T-cell (primary cell): ENCODE results near the gene ARHGAP24. TPM values are rescaled to one million over a fixed set of nuclear protein-coding genes. Genes with fewer than 3 reads are reported as not detected.

Experiments
- ATAC-seq, 4 experiments: fragments of 200-7000 bp in 3 of 4; fragments of 150-1000 bp in 1 of 4; cut with Tn5 transposase; replicated peaks in 1 of 4; 1 replicate in 3 of 4; 2 replicates in 1 of 4; pipeline ENCODE4 v1.10.0; 2021; ENCODE audit warnings: moderate library complexity in 3 of 4, mild to moderate bottlenecking in 2 of 4, moderate number of reproducible peaks in 1 of 4
- CTCF ChIA-PET, 2 donors: fragments of 300-600 bp; sonication (Branson Sonifier 250); formaldehyde crosslinking; loops; one replicate each; lab custom pipeline; 2022; ENCODE audit warnings: antibody characterized with exemption in 2 of 2; lab: Charles Lee
- POLR2A ChIA-PET, 2 donors: fragments of 300-600 bp; sonication (Branson Sonifier 250); formaldehyde crosslinking; loops; one replicate each; lab custom pipeline; 2022; ENCODE audit warnings: antibody characterized with exemption in 2 of 2; lab: Charles Lee
- DNase-seq, 35 experiments: peaks; one replicate each; pipeline versions ENCODE4 v3.0.0 to v3.0.0-alpha.2; 2013 to 2023
- H3K27ac ChIP-seq: one replicate; pipeline ENCODE4 v1.5.1; 2013; ENCODE audit warnings: low read length
- H3K27me3 ChIP-seq, 2 experiments: replicated peaks in 1 of 2; 1 replicate in 1 of 2; 2 replicates in 1 of 2; pipeline versions ENCODE4 v1.6.1 to v1.7.0; 2013; ENCODE audit warnings: low read length in 1 of 2, mixed read lengths in 1 of 2; ENCODE audit not compliant: control insufficient read depth in 2 of 2, insufficient read depth in 2 of 2; ENCODE audit errors: extremely low read depth in 1 of 2
- H3K36me3 ChIP-seq, 2 donors: 1 replicate in 1 of 2; 2 replicates in 1 of 2; pipeline versions ENCODE4 v1.6.1 to v1.7.0; 2013; ENCODE audit warnings: low read length in 1 of 2; ENCODE audit not compliant: control insufficient read depth in 2 of 2, insufficient read depth in 1 of 2; ENCODE audit errors: extremely low read depth in 1 of 2
- H3K4me1 ChIP-seq, 2 experiments: 1 replicate in 1 of 2; 2 replicates in 1 of 2; pipeline versions ENCODE4 v1.6.1 to v1.7.0; 2013; ENCODE audit warnings: low read length in 2 of 2, mixed read lengths in 1 of 2; ENCODE audit not compliant: insufficient read depth in 2 of 2, control insufficient read depth in 1 of 2; ENCODE audit errors: extremely low read depth in 1 of 2
- H3K4me3 ChIP-seq, 2 donors: 1 replicate in 1 of 2; 2 replicates in 1 of 2; pipeline versions ENCODE4 v1.5.1 to v1.7.0; 2013; ENCODE audit warnings: mild to moderate bottlenecking in 2 of 2, low read length in 1 of 2, moderate library complexity in 1 of 2; ENCODE audit not compliant: control insufficient read depth in 1 of 2; ENCODE audit errors: extremely low read depth in 1 of 2
- H3K9me3 ChIP-seq: 2 replicates; pipeline ENCODE4 v1.7.0; 2013
- H3K27ac Mint-ChIP-seq, 2 donors: one replicate each; pipeline ENCODE4 v1.8.0; 2020 to 2021; ENCODE audit warnings: mild to moderate bottlenecking in 2 of 2, mixed read lengths in 2 of 2
- H3K27me3 Mint-ChIP-seq, 2 donors: one replicate each; pipeline ENCODE4 v1.8.0; 2021 to 2022; ENCODE audit warnings: mixed read lengths in 2 of 2
- H3K36me3 Mint-ChIP-seq: one replicate; pipeline ENCODE4 v1.8.0; 2021; ENCODE audit warnings: mixed read lengths
- H3K4me1 Mint-ChIP-seq, 3 donors: one replicate each; pipeline ENCODE4 v1.8.0; 2020 to 2022; ENCODE audit warnings: mixed read lengths in 3 of 3, mild to moderate bottlenecking in 1 of 3
- H3K4me3 Mint-ChIP-seq, 3 donors: one replicate each; pipeline ENCODE4 v1.8.0; 2020 to 2022; ENCODE audit warnings: mild to moderate bottlenecking in 3 of 3, mixed read lengths in 3 of 3, moderate library complexity in 3 of 3
- H3K9me3 Mint-ChIP-seq, 3 donors: one replicate each; pipeline ENCODE4 v1.8.0; 2020 to 2022; ENCODE audit warnings: mixed read lengths in 3 of 3
- WGBS: methylation state at CpG from one replicate; pipeline ENCODE4 v1.1.5; 2013; ENCODE audit warnings: missing lambda C conversion rate; ENCODE audit not compliant: insufficient coverage; 5-methylcytosine and 5-hydroxymethylcytosine counted together
- total RNA-seq, 35 experiments: library from RNA in 6 of 35; stranded (reverse) in 6 of 35; fragments of 120-200 nt in 1 of 35; gene quantifications; one replicate each; pipeline versions ENCODE4 v1.2.1 to v1.2.4 and lab custom pipeline; 2013 to 2026

Gene ARHGAP24
- total RNA-seq, 5 donors from 2014 or later (not counting 1 experiment from before 2014, with no cell fraction given), result 0.45 to 2.7 (median 1.8) TPM

GRCh38 chr4:85784348-85784747 lies 309.4 kb downstream of the ARHGAP24 start:
- Histone ChIP-seq H3K27me3 (no peaks in the 10 kb centered on the region), H3K4me1 (no peaks in the 10 kb centered on the region), H3K4me3 (no peak overlapping the region), H3K27ac (no peak overlapping the region), H3K9me3 (no peaks in the 10 kb centered on the region), H3K36me3 (no peaks in the 10 kb centered on the region)
- H3K4me3 Mint-ChIP-seq, result no peak overlapping the region
- ATAC-seq (no peak), DNase-seq (no peak)
- no peaks in the 10 kb centered on the region for H3K36me3 Mint-ChIP-seq
- no peak overlapping the region for H3K27ac Mint-ChIP-seq
- ChIA-PET POLR2A (interaction anchor here in 1 of 2 donors (0.7 kb wide), 1 partner anchor 12 kb away, joined by 5 read pairs; no protein-coding TSS in a partner anchor), CTCF (no interaction called here)
- WGBS, result 80% methylated on average over 3 of the region's 3 CpGs
- no peaks in the 10 kb centered on the region for H3K27me3 Mint-ChIP-seq
- peaks cover 2 to 5% (median 4%) of the 10 kb centered on the region in 3 donors for H3K9me3 Mint-ChIP-seq
- no peaks in the 10 kb centered on the region for H3K4me1 Mint-ChIP-seq

DNA sequence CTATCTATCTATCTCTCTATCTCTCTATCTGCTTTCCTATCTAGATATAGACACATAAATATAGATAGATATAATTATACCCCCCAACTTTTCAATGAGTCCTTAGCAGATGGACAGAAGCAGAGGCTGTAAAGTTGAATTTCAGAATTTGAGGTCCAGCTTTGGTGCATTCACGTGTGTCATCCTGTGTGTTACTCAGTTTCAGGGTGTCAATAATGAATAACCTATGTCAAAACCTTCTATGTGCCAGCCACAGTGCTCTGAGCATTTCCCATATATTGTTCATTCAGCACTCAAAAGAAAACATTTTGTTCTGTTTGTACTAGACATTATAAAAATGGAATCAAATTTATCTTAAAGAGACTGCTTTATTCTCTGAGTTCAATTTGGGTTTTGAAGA lies 310.0 kb downstream of the ARHGAP24 start:
- ATAC-seq (no peak), DNase-seq (no peak)
- Histone ChIP-seq H3K9me3 (no peaks in the 10 kb centered on the region), H3K36me3 (no peaks in the 10 kb centered on the region), H3K27ac (no peak overlapping the region), H3K4me1 (no peaks in the 10 kb centered on the region), H3K27me3 (no peaks in the 10 kb centered on the region), H3K4me3 (no peak overlapping the region)
- peaks cover 2 to 5% (median 4%) of the 10 kb centered on the region in 3 donors for H3K9me3 Mint-ChIP-seq
- H3K36me3 Mint-ChIP-seq, result no peaks in the 10 kb centered on the region
- H3K27ac Mint-ChIP-seq, result no peak overlapping the region
- H3K4me3 Mint-ChIP-seq, result no peak overlapping the region
- CTCF ChIA-PET, result no interaction called here
- POLR2A ChIA-PET, result no interaction called here
- WGBS, result 83% methylated on average over 1 of the region's 1 CpG
- H3K4me1 Mint-ChIP-seq, result no peaks in the 10 kb centered on the region
- no peaks in the 10 kb centered on the region for H3K27me3 Mint-ChIP-seq

DNA sequence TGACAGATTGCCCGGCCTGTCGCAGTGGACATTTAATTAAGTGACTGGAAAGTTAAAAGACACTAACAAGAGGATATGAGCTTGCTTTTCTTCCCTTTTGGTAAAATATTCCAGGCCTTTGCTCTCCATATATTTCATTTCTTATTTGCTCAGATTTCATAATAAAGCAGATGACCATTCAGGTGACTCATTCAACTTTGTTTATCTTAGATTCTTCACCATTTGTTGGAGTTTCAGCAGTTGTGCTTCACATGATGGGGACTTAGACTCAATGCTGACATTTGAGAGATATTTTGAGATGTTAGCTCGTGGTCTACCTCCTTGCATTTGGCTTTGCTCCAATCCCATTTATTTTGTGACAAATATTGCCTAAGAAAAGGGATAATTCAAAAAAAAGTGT lies 312.2 kb downstream of the ARHGAP24 start:
- no peak overlapping the region for H3K27ac Mint-ChIP-seq
- no peaks in the 10 kb centered on the region for H3K36me3 ChIP-seq
- WGBS, result 20% methylated on average over 1 of the region's 3 CpGs
- no peaks in the 10 kb centered on the region for H3K27me3 Mint-ChIP-seq
- H3K4me1 ChIP-seq, result no peaks in the 10 kb centered on the region
- H3K4me3 ChIP-seq, result no peak overlapping the region
- no peaks in the 10 kb centered on the region for H3K4me1 Mint-ChIP-seq
- no peaks in the 10 kb centered on the region for H3K9me3 ChIP-seq
- peaks cover 2 to 8% (median 5%) of the 10 kb centered on the region in 3 donors for H3K9me3 Mint-ChIP-seq
- ATAC-seq (no peak), DNase-seq (no peak)
- CTCF ChIA-PET, result no interaction called here
- no peaks in the 10 kb centered on the region for H3K36me3 Mint-ChIP-seq
- no peak overlapping the region for H3K27ac ChIP-seq
- no peak overlapping the region for H3K4me3 Mint-ChIP-seq
- no peaks in the 10 kb centered on the region for H3K27me3 ChIP-seq
- POLR2A ChIA-PET, result no interaction called here

- H3K36me3 Mint-ChIP-seq, result no peaks in the 10 kb centered on the region
- Histone ChIP-seq H3K36me3 (no peaks in the 10 kb centered on the region), H3K27me3 (no peaks in the 10 kb centered on the region), H3K4me1 (no peaks in the 10 kb centered on the region), H3K9me3 (no peaks in the 10 kb centered on the region), H3K4me3 (no peak overlapping the region), H3K27ac (no peak overlapping the region)
- H3K27me3 Mint-ChIP-seq, result no peaks in the 10 kb centered on the region
- no peaks in the 10 kb centered on the region for H3K4me1 Mint-ChIP-seq
- ChIA-PET POLR2A (no interaction called here), CTCF (no interaction called here)
- WGBS, result 60% methylated on average over 1 of the region's 2 CpGs
- H3K4me3 Mint-ChIP-seq, result no peak overlapping the region
- H3K27ac Mint-ChIP-seq, result no peak overlapping the region
- H3K9me3 Mint-ChIP-seq, result peaks cover 2 to 8% (median 5%) of the 10 kb centered on the region in 3 donors
- ATAC-seq, result no peak
- no peak for DNase-seq
Observed at GRCh38 chr4:85788604-85789003, 313.7 kb downstream of the ARHGAP24 start.

DNA sequence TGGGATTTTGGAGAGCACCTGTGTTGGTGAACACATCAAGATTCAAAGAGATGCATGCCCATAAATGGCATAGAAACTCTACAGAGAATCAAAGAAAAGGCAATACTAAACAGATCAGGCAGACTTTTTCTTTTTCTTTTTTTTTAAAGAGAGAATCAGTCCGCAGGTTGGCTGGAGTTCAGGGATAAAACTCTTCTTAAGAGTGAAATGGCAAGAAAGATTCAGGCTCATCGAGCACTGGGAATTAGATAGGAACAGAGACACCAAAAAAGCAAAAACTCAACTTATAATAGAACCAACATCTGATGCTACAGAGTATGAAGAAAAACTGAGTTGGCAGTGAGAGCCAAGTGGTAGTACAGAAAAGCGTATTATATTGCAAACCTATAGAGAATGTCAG lies 314.3 kb downstream of the ARHGAP24 start:
- H3K4me1 Mint-ChIP-seq, result no peaks in the 10 kb centered on the region
- H3K27me3 Mint-ChIP-seq, result no peaks in the 10 kb centered on the region
- ATAC-seq, result no peak
- CTCF ChIA-PET, result no interaction called here
- H3K9me3 ChIP-seq, result no peaks in the 10 kb centered on the region
- H3K4me1 ChIP-seq, result no peaks in the 10 kb centered on the region
- no CpG with 5 or more reads among the region's 3 CpGs for WGBS
- H3K4me3 ChIP-seq, result no peak overlapping the region
- H3K27me3 ChIP-seq, result no peaks in the 10 kb centered on the region
- peaks cover 2 to 8% (median 5%) of the 10 kb centered on the region in 3 donors for H3K9me3 Mint-ChIP-seq
- no peak overlapping the region for H3K4me3 Mint-ChIP-seq
- H3K27ac Mint-ChIP-seq, result no peak overlapping the region
- POLR2A ChIA-PET, result no interaction called here
- no peaks in the 10 kb centered on the region for H3K36me3 ChIP-seq
- DNase-seq, result no peak
- no peaks in the 10 kb centered on the region for H3K36me3 Mint-ChIP-seq
- H3K27ac ChIP-seq, result no peak overlapping the region

DNA sequence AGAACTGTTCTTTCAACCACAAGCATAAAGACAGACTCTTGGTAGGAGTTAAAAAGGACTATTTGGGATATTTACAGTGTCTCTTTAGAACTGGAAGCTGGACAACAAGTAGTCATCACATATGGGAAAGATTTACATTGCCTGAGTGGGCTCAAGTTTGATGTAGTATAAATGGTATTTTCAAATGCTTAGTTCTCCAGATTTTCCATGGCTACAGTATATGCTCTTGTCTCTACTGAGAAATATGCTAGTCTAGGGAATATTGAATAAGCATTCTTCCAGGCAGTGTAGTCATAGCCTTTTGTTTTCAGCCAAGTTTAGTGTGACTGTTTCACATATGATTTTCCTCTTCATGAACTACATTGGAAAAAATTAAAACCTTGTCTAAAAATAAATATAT lies 315.6 kb downstream of the ARHGAP24 start:
- ChIA-PET POLR2A (no interaction called here), CTCF (no interaction called here)
- Histone ChIP-seq H3K27ac (no peak overlapping the region), H3K4me3 (no peak overlapping the region), H3K36me3 (no peaks in the 10 kb centered on the region), H3K4me1 (no peaks in the 10 kb centered on the region), H3K27me3 (no peaks in the 10 kb centered on the region), H3K9me3 (no peaks in the 10 kb centered on the region)
- Mint-ChIP-seq H3K4me3 (no peak overlapping the region), H3K9me3 (peaks cover 0 to 8% (median 3%) of the 10 kb centered on the region in 3 donors), H3K4me1 (no peaks in the 10 kb centered on the region), H3K27me3 (no peaks in the 10 kb centered on the region), H3K27ac (no peak overlapping the region), H3K36me3 (no peaks in the 10 kb centered on the region)
- DNase-seq (no peak), ATAC-seq (no peak)
